Lower lobe of right lung (tissue), 2 donors: Measurements from ENCODE around the gene HNRNPR. TPM values are rescaled to one million over a fixed set of nuclear protein-coding genes. Genes with fewer than 3 reads are reported as not detected.
A peak's percentile ranks its signal among the peaks of the same experiment; 100 is the strongest.

Experiments used
- ATAC-seq, 2 donors: fragments of 200-7000 bp; cut with Tn5 transposase; one replicate each; pipeline ENCODE4 v1.9.1; 2020 to 2022; ENCODE audit warnings: mild to moderate bottlenecking in 2 of 2, moderate library complexity in 2 of 2
- DNase-seq: peaks from one replicate; pipeline ENCODE4 v3.0.0-alpha.2; 2020
- H3K27ac ChIP-seq: fragments of 200-600 bp; one replicate; pipeline ENCODE4 v1.8.0; 2022
- H3K27me3 ChIP-seq: fragments of 200-600 bp; one replicate; pipeline ENCODE4 v1.8.0; 2022; ENCODE audit warnings: low read depth
- H3K36me3 ChIP-seq: fragments of 200-600 bp; one replicate; pipeline ENCODE4 v1.8.0; 2022; ENCODE audit warnings: mild to moderate bottlenecking
- H3K4me1 ChIP-seq: fragments of 200-600 bp; one replicate; pipeline ENCODE4 v1.8.0; 2022
- H3K4me3 ChIP-seq: fragments of 200-600 bp; one replicate; pipeline ENCODE4 v1.8.0; 2022; ENCODE audit warnings: mild to moderate bottlenecking
- H3K9me3 ChIP-seq: fragments of 200-600 bp; one replicate; pipeline ENCODE4 v1.8.0; 2022
- CTCF ChIP-seq: fragments of 200-600 bp; IDR thresholded peaks from one replicate; pipeline ENCODE4 v1.8.0; 2022; ENCODE audit warnings: antibody characterized with exemption, mild to moderate bottlenecking
- intact Hi-C: fragments of 100-400 bp; cut with DNase I; formaldehyde crosslinking; loops from one replicate; pipeline ENCODE4 v1.11.0; 2022
- total RNA-seq: library from RNA; stranded (reverse); fragmentation: NEBNext Ultra II Directional; extraction: Animal tissue kit (Norgen Biotek cat#: 25700); gene quantifications from one replicate; pipeline ENCODE4 v1.2.1, GENCODE V29; 2021
- donor health status: DM: no; HTN: yes; CAD: no; lungs with severe emphysema.

The HNRNPR gene
- total RNA-seq, 1 donor from 2014 or later = 84.9 TPM

- peaks cover 50% of the 10 kb centered on the region for H3K36me3 ChIP-seq
- H3K4me1 ChIP-seq = peaks cover 21% of the 10 kb centered on the region
- DNase-seq (no peak), ATAC-seq (peak; percentile 38 to 83)
- no peaks in the 10 kb centered on the region for H3K9me3 ChIP-seq
- H3K27me3 ChIP-seq = no peaks in the 10 kb centered on the region
- no peak overlapping the region for H3K27ac ChIP-seq
- intact Hi-C loops = no loop called here
- TF ChIP-seq CTCF = no peak
- H3K4me3 ChIP-seq = no peak overlapping the region
These were observed 60.1 kb downstream of the HNRNPR start for GRCh38 chr1:23283667-23284602.

GRCh38 chr1:23282957-23283356 is 61.1 kb downstream of the HNRNPR start:
- H3K36me3 ChIP-seq = peaks cover 45% of the 10 kb centered on the region
- H3K4me1 ChIP-seq = peaks cover 25% of the 10 kb centered on the region
- H3K9me3 ChIP-seq = no peaks in the 10 kb centered on the region
- intact Hi-C loops = no loop called here
- ATAC-seq (peak; percentile 65 to 78), DNase-seq (no peak)
- no peak for TF ChIP-seq CTCF
- H3K27me3 ChIP-seq = no peaks in the 10 kb centered on the region
- no peak overlapping the region for H3K4me3 ChIP-seq
- H3K27ac ChIP-seq = peak overlapping the region; percentile 39

GRCh38 chr1:23278717-23279116 is 65.4 kb downstream of the HNRNPR start:
- no peak overlapping the region for H3K4me3 ChIP-seq
- intact Hi-C loops = no loop called here
- no peaks in the 10 kb centered on the region for H3K9me3 ChIP-seq
- DNase-seq = no peak
- H3K4me1 ChIP-seq = peaks cover 19% of the 10 kb centered on the region
- no peak for ATAC-seq
- H3K36me3 ChIP-seq = peaks cover 20% of the 10 kb centered on the region
- no peak overlapping the region for H3K27ac ChIP-seq
- H3K27me3 ChIP-seq = no peaks in the 10 kb centered on the region
- TF ChIP-seq CTCF = no peak

GRCh38 chr1:23276531-23276930 is 67.6 kb downstream of the HNRNPR start:
- H3K9me3 ChIP-seq = no peaks in the 10 kb centered on the region
- TF ChIP-seq CTCF = no peak
- H3K36me3 ChIP-seq = peaks cover 7% of the 10 kb centered on the region
- no peak overlapping the region for H3K27ac ChIP-seq
- no peak for ATAC-seq
- intact Hi-C loops = no loop called here
- peaks cover 4% of the 10 kb centered on the region for H3K4me1 ChIP-seq
- no peak overlapping the region for H3K4me3 ChIP-seq
- DNase-seq = no peak
- no peaks in the 10 kb centered on the region for H3K27me3 ChIP-seq

GRCh38 chr1:23274134-23274505 is 70.0 kb downstream of the HNRNPR start:
- Histone ChIP-seq H3K4me1 (peaks cover 4% of the 10 kb centered on the region), H3K27me3 (no peaks in the 10 kb centered on the region), H3K27ac (no peak overlapping the region), H3K9me3 (no peaks in the 10 kb centered on the region), H3K4me3 (no peak overlapping the region), H3K36me3 (no peaks in the 10 kb centered on the region)
- intact Hi-C loops = no loop called here
- ATAC-seq = no peak
- TF ChIP-seq CTCF = no peak
- DNase-seq = no peak
